DND-41 (cell line): ENCODE data around the gene ZBTB45.

ENCODE experiments used
- CTCF ChIP-seq: IDR thresholded peaks from 2 replicates; pipeline ENCODE4 v1.5.1; 2012; ENCODE audit warnings: borderline replicate concordance, low read length, moderate library complexity, mild to moderate bottlenecking; ENCODE audit not compliant: poor library complexity, severe bottlenecking; ENCODE audit errors: extremely low read depth
- EZH2 ChIP-seq: IDR thresholded peaks from 3 replicates; pipeline ENCODE4 v1.6.1; 2012; ENCODE audit warnings: borderline replicate concordance, low read depth, mild to moderate bottlenecking, moderate library complexity, low read length, inconsistent platforms; ENCODE audit not compliant: severe bottlenecking

DNA sequence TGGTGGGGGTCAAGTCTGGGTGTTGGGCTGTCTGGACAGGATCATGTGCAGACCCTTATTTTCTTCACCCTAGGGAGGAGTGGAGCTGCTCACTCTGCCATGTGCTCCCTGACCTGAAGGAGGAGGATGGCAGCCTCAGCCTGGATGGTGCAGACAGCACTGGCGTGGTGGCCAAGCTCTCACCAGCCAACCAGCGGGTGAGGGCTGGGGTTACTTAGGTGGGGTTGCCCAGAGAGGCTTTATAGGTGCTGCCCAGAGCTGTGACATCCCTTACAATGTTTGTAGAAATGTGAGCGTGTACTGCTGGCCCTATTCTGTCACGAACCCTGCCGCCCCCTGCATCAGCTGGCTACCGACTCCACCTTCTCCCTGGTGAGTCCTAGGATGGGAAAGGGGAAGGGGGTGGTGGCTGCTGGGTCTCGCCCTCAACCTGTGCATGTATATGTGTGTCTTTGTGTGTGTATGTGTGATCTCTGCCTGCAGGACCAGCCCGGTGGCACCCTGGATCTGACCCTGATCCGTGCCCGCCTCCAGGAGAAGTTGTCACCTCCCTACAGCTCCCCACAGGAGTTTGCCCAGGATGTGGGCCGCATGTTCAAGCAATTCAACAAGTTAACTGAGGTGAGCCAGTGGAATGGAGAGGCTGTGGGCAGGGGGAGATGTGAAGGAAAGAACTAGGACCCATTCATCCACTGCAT, 30.2 kb upstream of the ZBTB45 start:
- TF ChIP-seq CTCF (no peak), EZH2 (no peak)
